Putamen (tissue), 1 donor: ENCODE data around the gene WDR72.
"Not testable (repeated sequence)": the region's sequence is repeated elsewhere in the genome, so short reads cannot be mapped to it uniquely, and the experiment has no call there.

Experiments used
- DNase-seq: peaks from one replicate; pipeline ENCODE4 v3.0.0-alpha.2; 2016; ENCODE audit warnings: low spot score

Gene WDR72

GRCh38 chr15:53709821-53710220, 49.6 kb downstream of the WDR72 start:
- no peak for DNase-seq

GRCh38 chr15:53695365-53695764, 64.1 kb downstream of the WDR72 start:
- no peak for DNase-seq

GRCh38 chr15:53694476-53694874, 65.0 kb downstream of the WDR72 start:
- DNase-seq: no peak

GRCh38 chr15:53693729-53694475, 65.6 kb downstream of the WDR72 start:
- no peak for DNase-seq

- not testable (repeated sequence) for DNase-seq
These were observed 75.3 kb downstream of the WDR72 start for GRCh38 chr15:53684162-53684561.

- DNase-seq: no peak
These were observed 78.4 kb downstream of the WDR72 start for GRCh38 chr15:53681056-53681455.

GRCh38 chr15:53675832-53676231, 83.6 kb downstream of the WDR72 start:
- DNase-seq: no peak

GRCh38 chr15:53671545-53671944, 87.9 kb downstream of the WDR72 start:
- no peak for DNase-seq

- no peak for DNase-seq
These were observed 88.8 kb downstream of the WDR72 start for GRCh38 chr15:53670701-53671100.

GRCh38 chr15:53665930-53666329, 93.5 kb downstream of the WDR72 start:
- DNase-seq: no peak

- no peak for DNase-seq
These were observed 100.5 kb downstream of the WDR72 start for GRCh38 chr15:53658827-53659555.

GRCh38 chr15:53658255-53658654, 101.2 kb downstream of the WDR72 start:
- no peak for DNase-seq

GRCh38 chr15:53648934-53649333, 110.5 kb downstream of the WDR72 start:
- no peak for DNase-seq

GRCh38 chr15:53644660-53645059, 114.8 kb downstream of the WDR72 start:
- no peak for DNase-seq

- no peak for DNase-seq
These were observed 124.9 kb downstream of the WDR72 start for GRCh38 chr15:53634517-53635106.

- no peak for DNase-seq
These were observed 132.2 kb downstream of the WDR72 start for GRCh38 chr15:53627279-53627678.

GRCh38 chr15:53625962-53626845, 133.3 kb downstream of the WDR72 start:
- no peak for DNase-seq

- DNase-seq: no peak
These were observed 134.2 kb downstream of the WDR72 start for GRCh38 chr15:53625260-53625659.

GRCh38 chr15:53618461-53618860, 141.0 kb downstream of the WDR72 start:
- no peak for DNase-seq

- no peak for DNase-seq
These were observed 148.1 kb downstream of the WDR72 start for GRCh38 chr15:53611145-53611920.

- DNase-seq: no peak
These were observed 168.4 kb downstream of the WDR72 start for GRCh38 chr15:53591041-53591440.
